ENCODE results near the gene JOSD1. TPM values are rescaled to one million over a fixed set of nuclear protein-coding genes. Genes with fewer than 3 reads are reported as not detected.

JOSD1 gene
- total and polyA plus RNA-seq, 9 of the 15 experiments (the other 6 are each of a cell fraction or from before 2014, with no cell fraction given) = 8.9 to 39.1 (median 30.4) TPM

GRCh38 chr22:38656256-38657044 is 44.3 kb downstream of the JOSD1 start, which contains the start of the genes CBY1 and FAM227A (continued):
- no peak for TF ChIP-seq JUN (IDR thresholded peaks at IDR 0.05; ENCODE audit: borderline replicate concordance, low read depth, low read length)
- no peak for TF ChIP-seq JUN (CRISPR knock-in tag; IDR thresholded peaks at IDR 0.05; ENCODE audit: borderline replicate concordance)
- TF ChIP-seq GABPB1 (CRISPR knock-in tag; IDR thresholded peaks at IDR 0.05) = peak; percentile 18; the same call in 1 of the 2 replicates
- no peak for TF ChIP-seq ILK (tag; IDR thresholded peaks at IDR 0.05; ENCODE audit: borderline replicate concordance, low read depth)
- TF ChIP-seq ZNF224 (CRISPR knock-in tag; IDR thresholded peaks at IDR 0.05) = no peak
- TF ChIP-seq CBFB (CRISPR knock-in tag; IDR thresholded peaks at IDR 0.05) = no peak
- no peak for TF ChIP-seq E2F3 (CRISPR knock-in tag; IDR thresholded peaks at IDR 0.05)
- no peak for TF ChIP-seq GTF2F1 (IDR thresholded peaks at IDR 0.05; ENCODE audit: low read depth, low read length)
- peak; percentile 91 for TF ChIP-seq ZBTB2 (IDR thresholded peaks at IDR 0.05)
- no peak for TF ChIP-seq HINFP (tag; conservative IDR thresholded peaks at IDR 0.05; ENCODE audit: low read depth)
- TF ChIP-seq MAFF (IDR thresholded peaks at IDR 0.05; ENCODE audit: low read length) = peak; percentile 57; the same call in 1 of the 2 replicates
- TF ChIP-seq BCLAF1 (IDR thresholded peaks at IDR 0.05; ENCODE audit: borderline replicate concordance in 1 of 2, control insufficient read depth in 1 of 2, low read depth in 2 of 2, low read length in 1 of 2) = peak in 1 of 2 experiments; percentile 95; a peak in 2 of 4 replicates
- TF ChIP-seq, protein P1, sequence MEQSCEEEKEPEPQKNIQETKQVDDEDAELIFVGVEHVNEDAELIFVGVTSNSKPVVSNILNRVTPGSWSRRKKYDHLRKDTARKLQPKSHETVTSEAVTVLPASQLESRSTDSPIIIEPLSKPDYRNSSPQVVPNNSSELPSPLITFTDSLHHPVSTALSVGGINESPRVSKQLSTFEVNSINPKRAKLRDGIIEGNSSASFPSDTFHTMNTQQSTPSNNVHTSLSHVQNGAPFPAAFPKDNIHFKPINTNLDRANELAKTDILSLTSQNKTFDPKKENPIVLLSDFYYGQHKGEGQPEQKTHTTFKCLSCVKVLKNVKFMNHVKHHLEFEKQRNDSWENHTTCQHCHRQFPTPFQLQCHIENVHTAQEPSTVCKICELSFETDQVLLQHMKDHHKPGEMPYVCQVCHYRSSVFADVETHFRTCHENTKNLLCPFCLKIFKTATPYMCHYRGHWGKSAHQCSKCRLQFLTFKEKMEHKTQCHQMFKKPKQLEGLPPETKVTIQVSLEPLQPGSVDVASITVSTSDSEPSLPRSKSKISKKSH (CRISPR knock-in tag; IDR thresholded peaks at IDR 0.05) = no peak

All from K562 (cell line).